Brain microvascular endothelial cell (primary cell): Measurements from ENCODE around the gene HNRNPDL.
"Not testable (repeated sequence)": the region's sequence is repeated elsewhere in the genome, so short reads cannot be mapped to it uniquely, and the experiment has no call there.

Experiments
- DNase-seq: peaks from one replicate; pipeline ENCODE4 v3.0.0-alpha.2; 2020
- H3K27ac ChIP-seq: fragments of 250-450 bp; sonication (Bioruptor Pico); 2 replicates; pipeline ENCODE4 v1.5.1; 2020; ENCODE audit warnings: mild to moderate bottlenecking, moderate library complexity
- H3K27me3 ChIP-seq: fragments of 250-450 bp; sonication (Bioruptor Pico); replicated peaks from 2 replicates; pipeline ENCODE4 v1.5.1; 2020; ENCODE audit warnings: mild to moderate bottlenecking
- H3K36me3 ChIP-seq: fragments of 250-450 bp; sonication (Bioruptor Pico); replicated peaks from 2 replicates; pipeline ENCODE4 v1.5.1; 2020; ENCODE audit warnings: mild to moderate bottlenecking
- H3K4me3 ChIP-seq: 2 replicates; pipeline ENCODE4 v1.5.1; 2011; ENCODE audit warnings: low read depth, mild to moderate bottlenecking, control low read depth, low read length, moderate library complexity
- CTCF ChIP-seq: IDR thresholded peaks from 2 replicates; pipeline ENCODE4 v1.5.1; 2011; ENCODE audit warnings: low read depth, mild to moderate bottlenecking, moderate library complexity, low read length, control low read depth, inconsistent platforms; ENCODE audit errors: missing control alignments
- in situ Hi-C: cut with HindIII; loops from 2 replicates; pipeline ENCODE4 v1.10.0; 2017; ENCODE audit warnings: low sequenced_read_pairs, low pct_ligation_motif_present

Gene HNRNPDL

GRCh38 chr4:82394896-82395295, 35.4 kb downstream of the HNRNPDL start:
- Histone ChIP-seq H3K27me3 (no peaks in the 10 kb centered on the region), H3K27ac (no peak overlapping the region), H3K4me3 (no peak overlapping the region), H3K36me3 (no peaks in the 10 kb centered on the region)
- DNase-seq = no peak
- TF ChIP-seq CTCF = no peak
- in situ Hi-C loops = no loop called here

- H3K27ac ChIP-seq, in situ Hi-C loops, H3K36me3 ChIP-seq, H3K4me3 ChIP-seq, H3K27me3 ChIP-seq, DNase-seq: not testable (repeated sequence)
Measured at GRCh38 chr4:82390061-82390460, 40.2 kb downstream of the HNRNPDL start.

DNA sequence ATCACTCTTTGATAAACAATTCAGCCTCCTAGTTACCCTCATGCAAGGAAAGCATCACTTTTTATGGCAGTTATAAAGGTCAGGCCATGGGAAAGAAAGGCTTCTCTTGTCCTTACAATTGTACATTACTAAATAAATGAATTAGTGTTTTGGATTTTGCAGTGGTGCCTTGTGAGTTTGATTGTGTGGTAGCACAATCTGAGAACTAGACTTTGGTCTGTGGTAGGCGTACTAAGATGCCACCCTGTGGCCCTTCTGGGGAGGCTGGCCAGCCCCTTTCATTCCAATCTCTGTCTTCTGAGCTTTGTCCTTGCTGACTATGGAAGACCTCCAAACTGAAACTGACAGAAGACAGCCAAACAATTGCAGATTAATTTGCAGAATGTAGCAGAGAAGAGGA, 41.9 kb downstream of the HNRNPDL start:
- Histone ChIP-seq H3K36me3 (no peaks in the 10 kb centered on the region), H3K4me3 (no peak overlapping the region), H3K27me3 (no peaks in the 10 kb centered on the region), H3K27ac (no peak overlapping the region)
- in situ Hi-C loops = no loop called here
- DNase-seq = no peak
- TF ChIP-seq CTCF = peak; percentile 27

DNA sequence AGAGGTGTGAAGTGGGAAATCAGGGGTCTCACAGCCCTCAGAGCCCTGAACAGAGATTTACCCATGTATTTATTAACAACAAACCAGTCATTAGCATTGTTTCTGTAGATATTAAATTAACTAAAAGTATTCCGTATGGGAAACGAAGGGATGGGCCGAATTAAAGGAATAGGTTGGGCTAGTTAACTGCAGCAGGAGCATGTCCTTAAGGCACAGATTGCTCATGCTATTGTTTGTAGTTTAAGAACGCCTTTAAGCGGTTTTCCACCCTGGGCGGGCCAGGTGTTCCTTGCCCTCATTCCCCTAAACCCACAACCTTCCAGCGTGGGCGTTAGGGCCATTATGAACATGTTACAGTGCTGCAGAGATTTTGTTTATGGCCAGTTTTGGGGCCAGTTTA, 44.0 kb downstream of the HNRNPDL start:
- H3K27ac ChIP-seq, H3K36me3 ChIP-seq, H3K4me3 ChIP-seq, H3K27me3 ChIP-seq, DNase-seq, in situ Hi-C loops: not testable (repeated sequence)

GRCh38 chr4:82382751-82383150, 47.5 kb downstream of the HNRNPDL start:
- Histone ChIP-seq H3K4me3 (no peak overlapping the region), H3K27ac (no peak overlapping the region), H3K27me3 (no peaks in the 10 kb centered on the region), H3K36me3 (no peaks in the 10 kb centered on the region)
- no peak for TF ChIP-seq CTCF
- DNase-seq = no peak
- in situ Hi-C loops = no loop called here

DNA sequence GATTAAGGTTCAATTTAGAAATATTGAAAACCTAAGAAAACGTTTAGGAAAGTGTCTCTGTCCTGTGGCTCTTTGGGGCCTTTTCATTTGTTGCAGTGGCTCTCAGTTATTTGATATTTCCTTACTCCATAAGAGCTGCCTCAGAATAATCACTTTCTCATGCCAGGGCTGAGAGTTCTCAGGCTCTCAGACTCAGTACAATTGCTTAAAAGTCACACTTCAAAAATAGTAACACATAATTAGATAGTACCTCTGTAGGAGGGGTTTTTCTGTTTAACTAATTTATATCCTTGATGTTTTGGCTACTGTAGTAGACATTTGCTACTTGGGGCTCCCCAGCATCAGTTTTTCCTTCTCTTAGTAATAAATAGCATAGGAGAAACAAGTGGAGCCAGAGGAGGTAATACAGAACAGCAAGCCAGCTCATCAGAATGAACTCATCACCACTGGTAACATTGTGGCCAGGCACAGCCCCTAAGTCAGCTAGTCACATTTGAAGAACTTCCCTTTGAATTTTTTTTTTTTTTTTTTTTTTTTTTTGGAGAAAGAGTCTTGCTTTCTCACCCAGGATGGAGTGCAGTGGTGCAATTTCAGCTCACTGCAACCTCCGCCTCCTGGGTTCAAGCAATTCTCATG, 48.5 kb downstream of the HNRNPDL start:
- no peak overlapping the region for H3K4me3 ChIP-seq
- in situ Hi-C loops = no loop called here
- H3K27me3 ChIP-seq = no peaks in the 10 kb centered on the region
- H3K36me3 ChIP-seq = no peaks in the 10 kb centered on the region
- DNase-seq = no peak
- no peak for TF ChIP-seq CTCF
- no peak overlapping the region for H3K27ac ChIP-seq

DNA sequence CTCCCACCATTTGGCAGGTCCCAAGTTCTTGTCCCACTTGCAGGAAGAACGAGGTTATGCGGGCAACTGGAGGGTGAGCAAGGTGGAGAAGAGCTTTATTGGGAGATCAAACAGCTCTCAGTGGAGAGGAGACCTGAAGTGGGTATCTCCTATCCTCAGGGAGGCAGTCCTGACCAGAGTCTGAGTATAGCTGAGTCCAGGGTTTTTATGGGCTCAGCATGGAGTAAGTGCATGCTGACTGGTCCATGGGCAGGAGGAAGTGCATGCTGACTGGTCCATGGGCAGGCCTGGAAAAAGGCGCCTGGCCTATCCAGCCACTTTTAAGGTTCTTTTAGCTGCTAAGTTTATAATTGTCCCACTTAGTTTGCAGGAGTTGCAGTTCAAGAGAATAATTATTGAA, 49.0 kb downstream of the HNRNPDL start:
- H3K27me3 ChIP-seq = no peaks in the 10 kb centered on the region
- no peak overlapping the region for H3K4me3 ChIP-seq
- no peak overlapping the region for H3K27ac ChIP-seq
- in situ Hi-C loops = no loop called here
- no peak for DNase-seq
- TF ChIP-seq CTCF = no peak
- H3K36me3 ChIP-seq = no peaks in the 10 kb centered on the region
